ENCODE measurements around the gene SPOP.

DNA sequence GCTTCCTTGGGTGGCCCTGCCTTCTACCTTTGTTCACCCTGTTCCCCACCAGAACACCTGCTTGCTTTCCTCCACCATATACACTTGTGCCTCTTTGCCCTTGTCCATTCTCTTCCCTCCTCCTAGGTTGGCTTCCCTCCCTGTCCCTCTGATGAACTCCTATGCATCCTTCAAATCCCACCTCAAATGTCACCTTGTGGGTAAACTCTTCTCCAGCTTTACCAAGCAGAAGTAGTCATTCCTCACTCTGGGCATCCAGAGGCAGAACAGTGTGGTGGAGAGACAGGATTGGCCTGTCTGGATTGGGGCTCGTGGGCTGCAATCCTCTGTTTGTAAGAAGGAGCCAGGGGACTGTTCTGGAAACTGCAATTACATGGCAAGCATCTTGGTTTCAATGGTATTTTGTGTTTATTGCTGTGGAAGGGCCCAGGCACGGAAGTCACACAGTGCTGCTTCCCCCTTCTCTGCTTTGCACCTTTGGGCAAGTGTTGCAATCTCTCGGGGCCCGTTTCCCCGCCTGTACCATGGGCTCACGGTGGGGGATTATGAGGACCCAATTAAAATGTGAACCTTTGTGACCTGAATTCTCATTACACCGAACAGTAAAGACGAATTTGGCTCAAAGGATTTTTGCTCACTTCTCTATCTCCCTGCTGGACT lies 124.1 kb downstream of the SPOP start:
- no peak for TF ChIP-seq CTCF (IDR thresholded peaks at IDR 0.05)
- no peak for TF ChIP-seq POLR2A (IDR thresholded peaks at IDR 0.05)
